ENCODE measurements around the gene PSMG4. TPM values are rescaled to one million over a fixed set of nuclear protein-coding genes. Genes with fewer than 3 reads are reported as not detected.

PSMG4 gene
- total and polyA plus RNA-seq, 2 of the 8 experiments (the other 6 are each of a cell fraction or from before 2014, with no cell fraction given), result 40.6 to 113 TPM

- Histone ChIP-seq H3K4me2 (ENCODE audit: insufficient read depth in 1 of 2, low read depth in 2 of 2, low read length in 2 of 2) (peak overlapping the region; percentile 68 to 80), H3K27me3 (replicated peaks in 1 of 4; ENCODE audit: control insufficient read depth in 3 of 4, extremely low read depth in 1 of 4, insufficient read depth in 3 of 4, low read length in 3 of 4) (no peaks in the 10 kb centered on the region), H2AFZ (ENCODE audit: low read length) (no peak overlapping the region), H3K27ac (ENCODE audit: low read depth, low read length) (no peak overlapping the region), H3K14ac (ENCODE audit: insufficient read length) (no peak overlapping the region), H4K20me1 (replicated peaks in 1 of 2; ENCODE audit: control insufficient read depth in 1 of 2, insufficient read depth in 2 of 2, low read length in 2 of 2) (peaks cover 6 to 18% of the 10 kb centered on the region in 2 experiments), H4K8ac (ENCODE audit: extremely low read depth, insufficient read depth, low read length) (no peak overlapping the region), H3K56ac (replicated peaks; ENCODE audit: insufficient read length, low read depth, low read length) (no peak overlapping the region), H3K79me1 (ENCODE audit: low read depth, low read length) (peaks cover 14% of the 10 kb centered on the region), H4K91ac (replicated peaks; ENCODE audit: insufficient read length, low read length) (no peak overlapping the region), H3K23ac (ENCODE audit: insufficient read length) (no peak overlapping the region), H3K4me3 (ENCODE audit: extremely low read depth in 1 of 4, insufficient read depth in 2 of 4, low read depth in 3 of 4, low read length in 4 of 4) (peak overlapping the region; percentile 0 to 84 (median 28); a peak in 6 of 8 replicates), H2BK15ac (ENCODE audit: low read length) (no peak overlapping the region), H3K4ac (replicated peaks; ENCODE audit: insufficient read length, low read depth, low read length) (peak overlapping the region; percentile 1), H2BK120ac (replicated peaks; ENCODE audit: low read depth, low read length) (no peak overlapping the region), H3K4me1 (replicated peaks in 1 of 4; ENCODE audit: control insufficient read depth in 3 of 4, insufficient read depth in 4 of 4, low read length in 3 of 4) (peaks cover 3 to 9% (median 7%) of the 10 kb centered on the region in 4 experiments; a peak in 4 of 7 replicates), H3K23me2 (ENCODE audit: low read depth, low read length) (peaks cover 7% of the 10 kb centered on the region; the same call in 1 of the 2 replicates), H2BK5ac (ENCODE audit: low read depth, low read length) (no peak overlapping the region), H3K9ac (replicated peaks in 1 of 4; ENCODE audit: extremely low read depth in 1 of 4, low read depth in 3 of 4, low read length in 3 of 4) (no peak overlapping the region), H2BK12ac (ENCODE audit: low read depth, low read length) (no peak overlapping the region), H3K79me2 (ENCODE audit: control insufficient read depth in 1 of 2, insufficient read depth in 2 of 2, low read length in 2 of 2) (peaks cover 8 to 40% of the 10 kb centered on the region in 2 experiments; a peak in 3 of 4 replicates), H2AK5ac (ENCODE audit: low read depth, low read length) (no peak overlapping the region), H3K36me3 (ENCODE audit: control insufficient read depth in 2 of 4, insufficient read depth in 4 of 4, low read length in 3 of 4) (peaks cover 0 to 4% (median 1%) of the 10 kb centered on the region in 4 experiments; a peak in 3 of 8 replicates), H2BK20ac (ENCODE audit: low read length) (no peak overlapping the region), H4K5ac (ENCODE audit: insufficient read length, low read depth, low read length) (no peak overlapping the region), H3K9me3 (ENCODE audit: insufficient read depth in 2 of 2, low read depth in 1 of 2, low read length in 1 of 2) (peaks cover 0 to 7% of the 10 kb centered on the region in 2 experiments; a peak in 1 of 4 replicates), H3K18ac (ENCODE audit: extremely low read depth, low read length) (no peak overlapping the region)
- CTCF ChIA-PET (ENCODE audit: partially characterized antibody), result interaction anchor here (0.6 to 12.9 kb wide), 6 partner anchors 8 to 101 kb away, joined by 3 to 263 read pairs (median 4); partner anchors contain the start of genes TUBB2A and TUBB2B
- DNase-seq (ENCODE audit: low read depth in 1 of 2, low spot score in 2 of 2) (no peak), FAIRE-seq (no peak)
- 72% methylated on average over 12 of the region's 12 CpGs; no CpG with 5 or more reads in 1 of the 2 experiments for WGBS, 2 experiments (ENCODE audit: extremely low coverage in 1 of 2, insufficient coverage in 1 of 2, insufficient read length in 1 of 2, insufficient replicate concordance in 2 of 2, low coverage in 1 of 2, low lambda C conversion rate in 2 of 2, missing lambda C conversion rate in 1 of 2)
- POLR2A ChIA-PET (ENCODE audit: partially characterized antibody), result interaction anchor here (0.6 to 1.8 kb wide), 3 partner anchors 10 to 117 kb away, joined by 3 to 9 read pairs (median 4); no protein-coding TSS in a partner anchor
- no peak for TF ChIP-seq ASH2L (IDR thresholded peaks at IDR 0.05; ENCODE audit: low read length)
- no peak for TF ChIP-seq KDM5A (IDR thresholded peaks at IDR 0.05; ENCODE audit: low read length)
Measured at GRCh38 chr6:3258201-3258600, 546 bp upstream of the PSMG4 start.

All from H1 (cell line).